Measurements from ENCODE around the gene PIP4K2B.

PIP4K2B gene

DNA sequence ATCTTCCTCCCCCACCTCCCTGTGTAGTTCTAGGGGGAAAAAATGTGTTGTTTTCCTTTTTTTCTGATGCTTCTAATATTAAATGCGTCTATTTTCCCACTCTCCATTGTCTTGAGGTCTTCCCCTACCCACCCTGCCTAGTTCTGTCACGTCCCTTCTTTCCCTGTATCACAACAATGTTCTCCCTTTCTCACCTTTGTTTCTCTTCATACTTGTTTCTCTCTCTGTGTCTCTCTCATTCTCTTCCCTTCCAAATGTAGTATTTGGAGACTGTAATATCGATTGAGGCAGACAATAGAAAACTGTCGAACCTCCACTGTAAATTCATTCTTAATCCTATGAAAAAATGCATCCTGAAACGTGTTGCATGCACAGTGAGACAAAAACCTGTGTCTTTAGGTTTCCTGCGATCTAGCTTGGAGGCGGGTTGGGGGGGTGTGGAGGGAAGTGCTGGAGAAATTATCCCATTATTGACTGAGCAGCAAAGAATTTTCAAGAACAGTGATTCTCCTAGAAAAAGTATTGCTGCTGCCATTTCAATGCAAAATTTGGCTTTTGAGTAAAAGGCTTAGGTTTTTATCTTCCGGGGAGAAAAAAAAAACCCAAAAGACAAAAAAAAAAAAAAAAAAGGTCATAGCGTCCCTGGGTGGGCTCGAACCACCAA lies 48.1 kb downstream of the PIP4K2B start:
- Histone ChIP-seq H3K4me2 (ENCODE audit: insufficient read depth, low read length) (peak overlapping the region; percentile 92), H3K9ac (ENCODE audit: low read depth, low read length) (peak overlapping the region; percentile 67), H3K79me2 (ENCODE audit: insufficient read depth, low read length) (peaks cover 53% of the 10 kb centered on the region), H3K27me3 (ENCODE audit: insufficient read depth, low read length, poor library complexity) (no peaks in the 10 kb centered on the region), H3K4me3 (ENCODE audit: low read depth in 1 of 2, low read length in 2 of 2) (peak overlapping the region; percentile 37 to 88; a peak in 3 of 4 replicates), H3K27ac (ENCODE audit: low read length) (peak overlapping the region; percentile 86), H3K36me3 (ENCODE audit: insufficient read depth, low read length) (peaks cover 28% of the 10 kb centered on the region), H4K20me1 (ENCODE audit: insufficient read depth, low read length) (peaks cover 22% of the 10 kb centered on the region), H2AFZ (ENCODE audit: low read depth, low read length) (peak overlapping the region; percentile 66), H3K4me1 (ENCODE audit: insufficient read depth, low read length) (peaks cover 62% of the 10 kb centered on the region), H3K9me3 (ENCODE audit: insufficient read depth, low read length, severe bottlenecking) (no peaks in the 10 kb centered on the region)
- no peak for TF ChIP-seq EZH2 (IDR thresholded peaks at IDR 0.05; ENCODE audit: borderline replicate concordance, low read depth, low read length, severe bottlenecking)
- TF ChIP-seq, protein P1, sequence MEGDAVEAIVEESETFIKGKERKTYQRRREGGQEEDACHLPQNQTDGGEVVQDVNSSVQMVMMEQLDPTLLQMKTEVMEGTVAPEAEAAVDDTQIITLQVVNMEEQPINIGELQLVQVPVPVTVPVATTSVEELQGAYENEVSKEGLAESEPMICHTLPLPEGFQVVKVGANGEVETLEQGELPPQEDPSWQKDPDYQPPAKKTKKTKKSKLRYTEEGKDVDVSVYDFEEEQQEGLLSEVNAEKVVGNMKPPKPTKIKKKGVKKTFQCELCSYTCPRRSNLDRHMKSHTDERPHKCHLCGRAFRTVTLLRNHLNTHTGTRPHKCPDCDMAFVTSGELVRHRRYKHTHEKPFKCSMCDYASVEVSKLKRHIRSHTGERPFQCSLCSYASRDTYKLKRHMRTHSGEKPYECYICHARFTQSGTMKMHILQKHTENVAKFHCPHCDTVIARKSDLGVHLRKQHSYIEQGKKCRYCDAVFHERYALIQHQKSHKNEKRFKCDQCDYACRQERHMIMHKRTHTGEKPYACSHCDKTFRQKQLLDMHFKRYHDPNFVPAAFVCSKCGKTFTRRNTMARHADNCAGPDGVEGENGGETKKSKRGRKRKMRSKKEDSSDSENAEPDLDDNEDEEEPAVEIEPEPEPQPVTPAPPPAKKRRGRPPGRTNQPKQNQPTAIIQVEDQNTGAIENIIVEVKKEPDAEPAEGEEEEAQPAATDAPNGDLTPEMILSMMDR (IDR thresholded peaks at IDR 0.05; ENCODE audit: borderline replicate concordance, extremely low read depth, low read length, poor library complexity, severe bottlenecking): no peak
- ATAC-seq (ENCODE audit: insufficient read depth, low read depth) (no peak), DNase-seq (peak; percentile 49)

DNA sequence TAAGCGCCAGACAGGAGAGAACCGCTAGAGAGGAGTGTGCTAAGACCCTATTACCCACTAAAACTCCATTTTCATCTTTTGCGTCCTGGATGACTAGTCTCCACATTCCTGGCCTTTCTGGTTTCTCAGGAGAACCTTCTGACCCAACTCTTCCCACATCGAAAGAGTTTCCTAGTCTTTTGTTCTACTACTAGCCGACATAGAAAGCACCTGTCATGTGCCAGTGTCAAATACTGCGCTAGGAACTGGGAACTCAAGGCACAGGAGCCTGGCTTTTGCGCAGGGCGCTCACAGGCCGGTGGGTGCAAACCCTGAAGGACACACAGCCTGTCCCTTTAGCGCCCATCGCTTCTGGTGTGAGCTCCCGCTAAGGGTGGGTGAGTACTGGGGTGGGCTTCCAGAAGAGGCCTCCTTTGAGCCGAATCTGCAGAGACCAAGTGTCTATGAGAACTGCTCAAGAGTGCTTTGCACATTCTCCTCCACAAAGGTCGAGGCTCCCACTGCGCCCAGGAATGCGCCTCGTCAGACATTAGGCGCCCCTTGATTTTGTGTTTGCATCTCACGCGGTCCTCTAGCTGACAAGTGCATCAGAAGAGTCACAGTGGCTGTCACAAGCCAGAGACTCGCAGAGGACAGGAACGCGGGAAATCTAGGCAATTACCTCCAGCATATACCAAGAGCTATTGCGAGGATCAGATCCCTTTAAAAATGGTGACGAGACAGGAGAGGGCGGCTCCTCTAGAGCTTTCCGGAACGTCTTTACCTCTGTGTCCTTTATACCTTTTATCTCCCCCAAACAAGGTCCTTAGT lies 48.8 kb downstream of the PIP4K2B start:
- peak overlapping the region; percentile 66 for H2AFZ ChIP-seq (ENCODE audit: low read depth, low read length)
- no peaks in the 10 kb centered on the region for H3K27me3 ChIP-seq (ENCODE audit: insufficient read depth, low read length, poor library complexity)
- DNase-seq (no peak), ATAC-seq (ENCODE audit: insufficient read depth, low read depth) (no peak)
- H3K9me3 ChIP-seq (ENCODE audit: insufficient read depth, low read length, severe bottlenecking): no peaks in the 10 kb centered on the region
- H3K79me2 ChIP-seq (ENCODE audit: insufficient read depth, low read length): peaks cover 54% of the 10 kb centered on the region
- H3K4me2 ChIP-seq (ENCODE audit: insufficient read depth, low read length): peak overlapping the region; percentile 92
- H3K9ac ChIP-seq (ENCODE audit: low read depth, low read length): peak overlapping the region; percentile 67
- H4K20me1 ChIP-seq (ENCODE audit: insufficient read depth, low read length): peaks cover 30% of the 10 kb centered on the region
- peaks cover 21% of the 10 kb centered on the region for H3K36me3 ChIP-seq (ENCODE audit: insufficient read depth, low read length)
- peak overlapping the region in 1 of 2 experiments; percentile 88; a peak in 2 of 4 replicates for H3K4me3 ChIP-seq (ENCODE audit: low read depth in 1 of 2, low read length in 2 of 2)
- TF ChIP-seq EZH2 (IDR thresholded peaks at IDR 0.05; ENCODE audit: borderline replicate concordance, low read depth, low read length, severe bottlenecking): no peak
- TF ChIP-seq, protein P1 (IDR thresholded peaks at IDR 0.05; ENCODE audit: borderline replicate concordance, extremely low read depth, low read length, poor library complexity, severe bottlenecking): no peak
- H3K4me1 ChIP-seq (ENCODE audit: insufficient read depth, low read length): peaks cover 70% of the 10 kb centered on the region
- peak overlapping the region; percentile 86 for H3K27ac ChIP-seq (ENCODE audit: low read length)

DNA sequence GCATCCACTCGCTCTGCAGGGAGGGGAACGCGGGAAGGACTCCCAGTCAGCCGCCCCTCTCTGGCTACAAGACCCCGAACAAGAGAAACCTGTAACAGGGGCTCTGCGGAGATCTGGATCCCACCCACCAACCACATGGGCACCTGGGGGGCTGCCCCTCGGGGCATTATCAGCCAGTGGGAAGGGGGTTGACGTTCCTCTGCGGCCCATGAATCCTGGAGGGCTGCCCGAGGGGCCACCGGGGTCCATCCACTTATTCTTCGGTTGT lies 49.4 kb downstream of the PIP4K2B start:
- no peaks in the 10 kb centered on the region for H3K9me3 ChIP-seq (ENCODE audit: insufficient read depth, low read length, severe bottlenecking)
- H3K79me2 ChIP-seq (ENCODE audit: insufficient read depth, low read length): peaks cover 55% of the 10 kb centered on the region
- no peak overlapping the region for H3K4me2 ChIP-seq (ENCODE audit: insufficient read depth, low read length)
- DNase-seq (no peak), ATAC-seq (ENCODE audit: insufficient read depth, low read depth) (no peak)
- peaks cover 69% of the 10 kb centered on the region for H3K4me1 ChIP-seq (ENCODE audit: insufficient read depth, low read length)
- peaks cover 30% of the 10 kb centered on the region for H4K20me1 ChIP-seq (ENCODE audit: insufficient read depth, low read length)
- H3K27ac ChIP-seq (ENCODE audit: low read length): no peak overlapping the region
- no peaks in the 10 kb centered on the region for H3K27me3 ChIP-seq (ENCODE audit: insufficient read depth, low read length, poor library complexity)
- no peak overlapping the region for H2AFZ ChIP-seq (ENCODE audit: low read depth, low read length)
- peaks cover 19% of the 10 kb centered on the region for H3K36me3 ChIP-seq (ENCODE audit: insufficient read depth, low read length)
- TF ChIP-seq EZH2 (IDR thresholded peaks at IDR 0.05; ENCODE audit: borderline replicate concordance, low read depth, low read length, severe bottlenecking): no peak
- TF ChIP-seq, protein P1 (IDR thresholded peaks at IDR 0.05; ENCODE audit: borderline replicate concordance, extremely low read depth, low read length, poor library complexity, severe bottlenecking): no peak
- no peak overlapping the region for H3K9ac ChIP-seq (ENCODE audit: low read depth, low read length)
- H3K4me3 ChIP-seq (ENCODE audit: low read depth in 1 of 2, low read length in 2 of 2): no peak overlapping the region
